IMR-90 (cell line): ENCODE data around the gene CDKN3.

Experiments
- POLR2A ChIP-seq: IDR thresholded peaks from 2 replicates; pipeline ENCODE4 v1.6.1; 2012; ENCODE audit warnings: mild to moderate bottlenecking, low read depth, low read length
- TF ChIP-seq, protein P1 (sequence below): fragments of 150-350 bp; IDR thresholded peaks from 2 replicates; pipeline ENCODE4 v1.6.1; 2016; ENCODE audit warnings: low read depth, mild to moderate bottlenecking, low read length, moderate library complexity, borderline replicate concordance
- TF ChIP-seq, protein P2 (sequence below): conservative IDR thresholded peaks from 2 replicates; pipeline ENCODE4 v1.5.1; 2012; ENCODE audit warnings: mild to moderate bottlenecking, low read depth, low read length, improper control_type of control experiment

DNA sequence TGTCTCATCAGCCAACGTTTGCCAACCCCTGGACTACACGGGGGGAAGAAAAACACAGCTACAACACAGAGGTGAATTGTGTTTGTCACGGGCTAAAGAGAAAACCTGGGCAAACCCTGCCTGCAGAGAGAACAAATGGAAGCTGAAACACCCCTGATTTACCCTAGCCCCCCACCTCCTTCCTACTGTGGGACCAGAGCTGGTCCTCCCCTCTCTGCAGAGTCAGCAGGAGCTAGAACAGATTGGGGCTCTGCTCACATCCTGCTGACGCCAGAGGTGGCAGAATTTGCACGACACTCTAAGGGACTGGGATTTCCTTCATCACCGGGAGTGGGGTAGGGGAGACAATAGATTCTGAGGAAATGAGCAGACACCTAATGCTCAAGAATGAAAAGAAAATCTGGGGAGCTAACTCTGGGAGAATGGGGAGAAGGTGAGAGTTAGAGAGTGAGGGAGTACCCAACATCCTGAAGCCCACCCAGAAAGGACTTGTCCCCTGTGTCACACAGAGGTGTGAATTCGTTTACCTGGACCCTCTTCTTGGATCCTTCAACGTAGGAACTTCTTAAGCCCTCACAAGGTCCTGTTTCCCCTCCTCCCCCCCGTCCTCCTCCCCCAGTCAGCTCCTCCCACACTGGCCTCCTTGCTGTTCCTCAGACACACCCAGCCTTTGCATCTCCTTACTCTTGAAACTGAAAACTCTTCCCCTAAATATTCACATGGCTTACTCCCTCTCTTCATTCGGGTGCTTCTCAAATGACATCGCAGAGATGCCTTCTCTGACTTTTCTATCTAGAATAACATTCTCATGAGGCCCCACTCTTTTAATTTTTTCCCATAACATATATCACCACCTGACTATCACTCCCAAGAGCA is 26.2 kb upstream of the CDKN3 start:
- TF ChIP-seq, protein P1, sequence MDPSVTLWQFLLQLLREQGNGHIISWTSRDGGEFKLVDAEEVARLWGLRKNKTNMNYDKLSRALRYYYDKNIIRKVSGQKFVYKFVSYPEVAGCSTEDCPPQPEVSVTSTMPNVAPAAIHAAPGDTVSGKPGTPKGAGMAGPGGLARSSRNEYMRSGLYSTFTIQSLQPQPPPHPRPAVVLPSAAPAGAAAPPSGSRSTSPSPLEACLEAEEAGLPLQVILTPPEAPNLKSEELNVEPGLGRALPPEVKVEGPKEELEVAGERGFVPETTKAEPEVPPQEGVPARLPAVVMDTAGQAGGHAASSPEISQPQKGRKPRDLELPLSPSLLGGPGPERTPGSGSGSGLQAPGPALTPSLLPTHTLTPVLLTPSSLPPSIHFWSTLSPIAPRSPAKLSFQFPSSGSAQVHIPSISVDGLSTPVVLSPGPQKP, result no peak
- TF ChIP-seq, protein P2, sequence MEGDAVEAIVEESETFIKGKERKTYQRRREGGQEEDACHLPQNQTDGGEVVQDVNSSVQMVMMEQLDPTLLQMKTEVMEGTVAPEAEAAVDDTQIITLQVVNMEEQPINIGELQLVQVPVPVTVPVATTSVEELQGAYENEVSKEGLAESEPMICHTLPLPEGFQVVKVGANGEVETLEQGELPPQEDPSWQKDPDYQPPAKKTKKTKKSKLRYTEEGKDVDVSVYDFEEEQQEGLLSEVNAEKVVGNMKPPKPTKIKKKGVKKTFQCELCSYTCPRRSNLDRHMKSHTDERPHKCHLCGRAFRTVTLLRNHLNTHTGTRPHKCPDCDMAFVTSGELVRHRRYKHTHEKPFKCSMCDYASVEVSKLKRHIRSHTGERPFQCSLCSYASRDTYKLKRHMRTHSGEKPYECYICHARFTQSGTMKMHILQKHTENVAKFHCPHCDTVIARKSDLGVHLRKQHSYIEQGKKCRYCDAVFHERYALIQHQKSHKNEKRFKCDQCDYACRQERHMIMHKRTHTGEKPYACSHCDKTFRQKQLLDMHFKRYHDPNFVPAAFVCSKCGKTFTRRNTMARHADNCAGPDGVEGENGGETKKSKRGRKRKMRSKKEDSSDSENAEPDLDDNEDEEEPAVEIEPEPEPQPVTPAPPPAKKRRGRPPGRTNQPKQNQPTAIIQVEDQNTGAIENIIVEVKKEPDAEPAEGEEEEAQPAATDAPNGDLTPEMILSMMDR, result no peak
- TF ChIP-seq POLR2A, result no peak
